Right lobe of liver (tissue), 4 donors: ENCODE measurements around the gene NEUROG1.

Experiments used
- CTCF ChIP-seq, 4 donors: fragments of 200-600 bp in 3 of 4; fragments of 450-650 bp in 1 of 4; IDR thresholded peaks; one replicate each; pipeline versions ENCODE4 v1.5.1 to v1.8.0; 2016 to 2022; ENCODE audit warnings: antibody characterized with exemption in 4 of 4, mild to moderate bottlenecking in 2 of 4
- POLR2A ChIP-seq: fragments of 450-650 bp; IDR thresholded peaks from one replicate; pipeline ENCODE4 v1.6.1; 2017; ENCODE audit warnings: antibody characterized with exemption, mild to moderate bottlenecking
- donor health status: DM: no; HTN: no; CAD: no.
- donor health status: DM: no; HTN: no; CAD: no.
- donor health status: DM: no; HTN: yes; CAD: no.

- TF ChIP-seq CTCF (IDR thresholded peaks at IDR 0.05), result no peak
- TF ChIP-seq POLR2A, result no peak
Observed at GRCh38 chr5:135535820-135536801, at the start of gene NEUROG1.
